Fibroblast of pulmonary artery (primary cell): Measurements from ENCODE around the gene KLKB1.
A peak's percentile ranks its signal among the peaks of the same experiment; 100 is the strongest.

ENCODE experiments used
- DNase-seq: peaks from one replicate; pipeline ENCODE4 v3.0.0-alpha.2; 2010; ENCODE audit warnings: low read depth
- H3K4me3 ChIP-seq: replicated peaks from 2 replicates; pipeline ENCODE4 v1.5.1; 2011; ENCODE audit warnings: low read depth, mild to moderate bottlenecking, control low read depth, low read length, moderate library complexity
- TF ChIP-seq, protein P1 (sequence below): IDR thresholded peaks from 2 replicates; pipeline ENCODE4 v1.5.1; 2011; ENCODE audit warnings: mild to moderate bottlenecking, control low read depth, low read length, inconsistent platforms; ENCODE audit errors: missing control alignments

Gene KLKB1

GRCh38 chr4:186298031-186298647 is 70.8 kb downstream of the KLKB1 start:
- TF ChIP-seq, protein P1, sequence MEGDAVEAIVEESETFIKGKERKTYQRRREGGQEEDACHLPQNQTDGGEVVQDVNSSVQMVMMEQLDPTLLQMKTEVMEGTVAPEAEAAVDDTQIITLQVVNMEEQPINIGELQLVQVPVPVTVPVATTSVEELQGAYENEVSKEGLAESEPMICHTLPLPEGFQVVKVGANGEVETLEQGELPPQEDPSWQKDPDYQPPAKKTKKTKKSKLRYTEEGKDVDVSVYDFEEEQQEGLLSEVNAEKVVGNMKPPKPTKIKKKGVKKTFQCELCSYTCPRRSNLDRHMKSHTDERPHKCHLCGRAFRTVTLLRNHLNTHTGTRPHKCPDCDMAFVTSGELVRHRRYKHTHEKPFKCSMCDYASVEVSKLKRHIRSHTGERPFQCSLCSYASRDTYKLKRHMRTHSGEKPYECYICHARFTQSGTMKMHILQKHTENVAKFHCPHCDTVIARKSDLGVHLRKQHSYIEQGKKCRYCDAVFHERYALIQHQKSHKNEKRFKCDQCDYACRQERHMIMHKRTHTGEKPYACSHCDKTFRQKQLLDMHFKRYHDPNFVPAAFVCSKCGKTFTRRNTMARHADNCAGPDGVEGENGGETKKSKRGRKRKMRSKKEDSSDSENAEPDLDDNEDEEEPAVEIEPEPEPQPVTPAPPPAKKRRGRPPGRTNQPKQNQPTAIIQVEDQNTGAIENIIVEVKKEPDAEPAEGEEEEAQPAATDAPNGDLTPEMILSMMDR = no peak
- H3K4me3 ChIP-seq = no peak overlapping the region
- no peak for DNase-seq

- TF ChIP-seq, protein P1 = no peak
- no peak for DNase-seq
- H3K4me3 ChIP-seq = no peak overlapping the region
Observed at GRCh38 chr4:186299291-186299690, 72.0 kb downstream of the KLKB1 start.

DNA sequence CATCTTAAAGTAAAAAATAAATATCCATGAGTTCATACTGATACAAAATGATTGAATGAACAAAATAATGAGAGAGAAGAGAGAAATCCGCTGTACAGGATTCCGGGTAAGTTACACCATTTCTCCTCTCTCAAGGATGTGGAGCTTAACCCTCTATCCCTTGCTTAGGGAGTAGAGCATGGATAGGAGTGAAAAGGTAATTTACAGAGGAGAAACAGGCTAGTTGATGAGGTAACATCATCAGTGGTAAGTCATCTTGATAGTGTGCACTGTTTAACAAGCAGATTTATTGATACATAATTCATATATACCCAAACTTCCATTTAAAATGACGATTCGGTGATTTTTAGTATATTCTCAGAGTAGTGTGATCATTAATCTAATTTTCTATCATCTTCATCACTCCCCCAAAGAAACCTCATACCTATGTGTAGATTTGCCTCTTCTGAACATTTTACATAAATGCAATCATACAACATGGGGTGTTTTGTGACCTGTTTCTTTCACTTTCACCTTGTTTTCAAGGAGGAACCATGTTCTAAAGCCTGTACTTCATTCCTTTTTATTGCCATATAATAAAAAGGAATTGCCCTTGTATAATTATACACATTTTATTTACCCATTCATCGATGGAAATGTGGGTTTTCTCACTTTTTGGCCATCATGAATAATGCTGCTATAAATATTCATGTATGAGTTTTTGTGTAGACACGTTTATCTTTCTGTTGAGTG is 73.5 kb downstream of the KLKB1 start:
- TF ChIP-seq, protein P1 = no peak
- no peak overlapping the region for H3K4me3 ChIP-seq
- DNase-seq = no peak

DNA sequence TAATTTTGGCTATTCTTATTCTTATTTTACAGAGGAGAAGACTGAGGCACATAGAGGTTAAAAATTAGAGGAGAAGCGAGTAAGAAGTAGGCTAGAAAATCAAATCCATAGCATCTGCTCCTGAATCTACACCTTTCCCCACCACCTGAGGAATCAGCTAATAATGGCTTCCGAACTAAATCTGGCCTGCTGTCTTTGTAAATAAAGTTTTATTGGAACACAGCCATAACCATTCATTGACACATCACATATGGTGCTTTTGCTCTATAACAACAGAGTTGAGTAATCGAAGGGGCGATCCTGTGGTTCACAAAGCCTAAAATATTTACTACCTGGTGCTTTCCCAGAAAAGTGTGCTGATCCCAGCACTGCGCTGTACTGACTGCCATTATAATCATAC is 76.9 kb downstream of the KLKB1 start:
- TF ChIP-seq, protein P1 = no peak

GRCh38 chr4:186304866-186305505 is 77.7 kb downstream of the KLKB1 start:
- TF ChIP-seq, protein P1 = no peak
- H3K4me3 ChIP-seq = no peak overlapping the region
- peak; percentile 26 for DNase-seq

More for the DNA sequence above, 76.9 kb downstream of the KLKB1 start:
- no peak overlapping the region for H3K4me3 ChIP-seq
- DNase-seq = no peak

DNA sequence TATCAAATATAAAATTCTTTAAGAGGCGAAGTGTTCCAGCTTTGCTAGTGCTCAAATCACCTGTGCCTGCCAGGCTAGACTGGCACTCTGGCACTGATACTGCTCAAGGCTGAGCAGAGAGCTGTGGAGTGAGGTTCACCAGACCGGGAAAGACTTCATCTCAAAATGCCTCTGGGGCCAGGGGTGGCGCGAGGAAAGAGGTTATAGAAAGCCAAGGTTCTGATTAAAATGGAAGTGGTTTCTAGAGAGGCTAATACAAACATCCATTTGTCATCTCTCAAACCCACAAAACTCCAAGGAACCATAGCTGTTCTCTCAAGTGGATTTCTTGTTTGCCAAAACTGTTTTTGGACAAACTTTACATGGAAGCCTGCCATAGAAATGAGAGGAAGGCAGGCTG is 80.2 kb downstream of the KLKB1 start:
- TF ChIP-seq, protein P1 = no peak
- no peak overlapping the region for H3K4me3 ChIP-seq
- no peak for DNase-seq
